Right lobe of liver (tissue), 4 donors: ENCODE measurements around the gene ASTE1.

Experiments
- POLR2A ChIP-seq: fragments of 450-650 bp; IDR thresholded peaks from one replicate; pipeline ENCODE4 v1.6.1; 2017; ENCODE audit warnings: antibody characterized with exemption, mild to moderate bottlenecking
- TF ChIP-seq, protein P1 (sequence below), 4 donors: fragments of 200-600 bp in 3 of 4; fragments of 450-650 bp in 1 of 4; IDR thresholded peaks; one replicate each; pipeline versions ENCODE4 v1.5.1 to v1.8.0; 2016 to 2022; ENCODE audit warnings: antibody characterized with exemption in 4 of 4, mild to moderate bottlenecking in 2 of 4
- donor health status: DM: no; HTN: no; CAD: no.
- donor health status: DM: no; HTN: no; CAD: no.
- donor health status: DM: no; HTN: yes; CAD: no.

DNA sequence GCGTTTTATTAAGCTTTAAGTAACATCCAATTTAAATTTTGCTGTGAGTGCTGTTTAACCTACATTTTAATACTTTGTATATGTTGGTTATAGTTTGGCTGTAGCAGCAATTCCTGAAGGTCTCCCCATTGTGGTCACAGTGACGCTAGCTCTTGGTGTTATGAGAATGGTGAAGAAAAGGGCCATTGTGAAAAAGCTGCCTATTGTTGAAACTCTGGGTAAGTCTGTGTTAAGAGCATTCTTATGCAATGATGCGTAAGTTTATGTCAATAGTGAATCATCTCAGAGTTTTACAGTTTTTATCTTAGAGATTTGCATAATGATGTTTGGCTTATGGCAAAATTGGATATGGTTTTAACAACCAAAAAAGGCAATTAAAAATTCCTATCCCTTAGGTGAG, 62.7 kb downstream of the ASTE1 start:
- TF ChIP-seq, protein P1, sequence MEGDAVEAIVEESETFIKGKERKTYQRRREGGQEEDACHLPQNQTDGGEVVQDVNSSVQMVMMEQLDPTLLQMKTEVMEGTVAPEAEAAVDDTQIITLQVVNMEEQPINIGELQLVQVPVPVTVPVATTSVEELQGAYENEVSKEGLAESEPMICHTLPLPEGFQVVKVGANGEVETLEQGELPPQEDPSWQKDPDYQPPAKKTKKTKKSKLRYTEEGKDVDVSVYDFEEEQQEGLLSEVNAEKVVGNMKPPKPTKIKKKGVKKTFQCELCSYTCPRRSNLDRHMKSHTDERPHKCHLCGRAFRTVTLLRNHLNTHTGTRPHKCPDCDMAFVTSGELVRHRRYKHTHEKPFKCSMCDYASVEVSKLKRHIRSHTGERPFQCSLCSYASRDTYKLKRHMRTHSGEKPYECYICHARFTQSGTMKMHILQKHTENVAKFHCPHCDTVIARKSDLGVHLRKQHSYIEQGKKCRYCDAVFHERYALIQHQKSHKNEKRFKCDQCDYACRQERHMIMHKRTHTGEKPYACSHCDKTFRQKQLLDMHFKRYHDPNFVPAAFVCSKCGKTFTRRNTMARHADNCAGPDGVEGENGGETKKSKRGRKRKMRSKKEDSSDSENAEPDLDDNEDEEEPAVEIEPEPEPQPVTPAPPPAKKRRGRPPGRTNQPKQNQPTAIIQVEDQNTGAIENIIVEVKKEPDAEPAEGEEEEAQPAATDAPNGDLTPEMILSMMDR (IDR thresholded peaks at IDR 0.05), result no peak
- TF ChIP-seq POLR2A, result no peak
